D721Med (cell line): ENCODE measurements around the gene PLCB1.
A peak's percentile ranks its signal among the peaks of the same experiment; 100 is the strongest.
"Not testable (repeated sequence)": the region's sequence is repeated elsewhere in the genome, so short reads cannot be mapped to it uniquely, and the experiment has no call there.

ENCODE experiments used
- DNase-seq: peaks from one replicate; pipeline ENCODE4 v3.0.0; 2011; ENCODE audit warnings: low spot score; ENCODE audit not compliant: insufficient read length
- FAIRE-seq: peaks from 2 replicates; lab custom pipeline; 2011; peaks lifted over from hg19 to GRCh38; lab: Jason Lieb, UNC
- CTCF ChIP-seq: IDR thresholded peaks from 2 replicates; pipeline ENCODE4 v1.5.1; 2012; ENCODE audit warnings: mild to moderate bottlenecking, control low read depth; ENCODE audit not compliant: insufficient read depth; ENCODE audit errors: missing control alignments

Gene PLCB1

GRCh38 chr20:8454137-8454712, 322.2 kb downstream of the PLCB1 start:
- no peak for FAIRE-seq
- DNase-seq, result no peak

GRCh38 chr20:8456765-8457164, 324.7 kb downstream of the PLCB1 start:
- DNase-seq, result no peak
- no peak for TF ChIP-seq CTCF
- FAIRE-seq, result no peak

More at GRCh38 chr20:8454137-8454712, 322.2 kb downstream of the PLCB1 start:
- peak; percentile 4 for TF ChIP-seq CTCF

DNA sequence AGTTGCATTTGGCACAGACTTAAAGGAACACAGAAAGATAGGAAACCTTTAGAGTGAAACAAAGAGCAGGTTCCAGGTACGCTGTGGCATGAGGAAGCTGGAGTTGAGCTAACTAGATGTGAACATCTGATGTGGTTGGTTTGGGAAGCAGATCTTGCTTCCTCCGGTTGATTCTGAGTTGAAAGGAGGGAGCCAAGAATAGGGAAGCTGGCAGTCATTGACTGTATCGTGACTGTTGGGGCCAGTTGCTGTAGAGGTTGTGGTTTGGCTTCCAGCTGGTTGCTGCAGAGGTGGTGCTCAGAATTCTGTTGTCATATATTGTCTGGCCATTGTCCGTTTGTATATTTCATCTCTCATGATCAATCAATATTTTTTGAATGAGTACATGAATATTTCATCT, 325.9 kb downstream of the PLCB1 start:
- DNase-seq, result no peak

GRCh38 chr20:8461186-8461585, 329.1 kb downstream of the PLCB1 start:
- TF ChIP-seq CTCF, result no peak
- DNase-seq (no peak), FAIRE-seq (no peak)

More for the DNA sequence above, 325.9 kb downstream of the PLCB1 start:
- no peak for FAIRE-seq
- TF ChIP-seq CTCF, result no peak

- no peak for FAIRE-seq
These were observed 332.3 kb downstream of the PLCB1 start for GRCh38 chr20:8464368-8464767.

GRCh38 chr20:8466781-8467180, 334.7 kb downstream of the PLCB1 start:
- FAIRE-seq, result not testable (repeated sequence)

More at GRCh38 chr20:8464368-8464767, 332.3 kb downstream of the PLCB1 start:
- no peak for TF ChIP-seq CTCF
- no peak for DNase-seq

GRCh38 chr20:8470156-8470555, 338.1 kb downstream of the PLCB1 start:
- no peak for DNase-seq
- TF ChIP-seq CTCF, result no peak
- FAIRE-seq, result no peak

More at GRCh38 chr20:8466781-8467180, 334.7 kb downstream of the PLCB1 start:
- not testable (repeated sequence) for DNase-seq
